ENCODE data around the gene KCNG3.
A peak's percentile ranks its signal among the peaks of the same experiment; 100 is the strongest.

The KCNG3 gene

GRCh38 chr2:42493468-42494354, at the start of gene KCNG3:
Gene KCNG3, minus strand, starts transcription at chr2:42493982. Its CDS starts 481 bp downstream, at chr2:42493501.
- DNase-seq (ENCODE audit: low spot score), result no peak

GRCh38 chr2:42542871-42543270, 49.1 kb upstream of the KCNG3 start:
- no peak for DNase-seq (ENCODE audit: low spot score)

GRCh38 chr2:42537493-42537892, 43.7 kb upstream of the KCNG3 start:
- no peak for DNase-seq (ENCODE audit: low spot score)

GRCh38 chr2:42532397-42532796, 38.6 kb upstream of the KCNG3 start:
- DNase-seq (ENCODE audit: low spot score), result no peak

GRCh38 chr2:42523341-42523740, 29.6 kb upstream of the KCNG3 start:
- DNase-seq (ENCODE audit: low spot score), result no peak

- no peak for DNase-seq (ENCODE audit: low spot score)
These were observed 28.3 kb upstream of the KCNG3 start for GRCh38 chr2:42522035-42522434.

GRCh38 chr2:42519624-42520023, 25.8 kb upstream of the KCNG3 start:
- DNase-seq (ENCODE audit: low spot score), result no peak

- DNase-seq (ENCODE audit: low spot score), result no peak
These were observed 22.7 kb upstream of the KCNG3 start for GRCh38 chr2:42516418-42516901.

- DNase-seq (ENCODE audit: low spot score), result no peak
These were observed 19.6 kb upstream of the KCNG3 start for GRCh38 chr2:42513252-42513918.

- DNase-seq (ENCODE audit: low spot score), result no peak
These were observed 16.9 kb upstream of the KCNG3 start for GRCh38 chr2:42510608-42511243.

- no peak for DNase-seq (ENCODE audit: low spot score)
These were observed 16.4 kb upstream of the KCNG3 start for GRCh38 chr2:42510191-42510590.

GRCh38 chr2:42504364-42505230, 10.8 kb upstream of the KCNG3 start:
- no peak for DNase-seq (ENCODE audit: low spot score)

- DNase-seq (ENCODE audit: low spot score), result no peak
These were observed 9.5 kb upstream of the KCNG3 start for GRCh38 chr2:42503291-42503690.

GRCh38 chr2:42498497-42498896, 4.7 kb upstream of the KCNG3 start:
- DNase-seq (ENCODE audit: low spot score), result no peak

GRCh38 chr2:42495611-42496010, 1.8 kb upstream of the KCNG3 start:
- DNase-seq (ENCODE audit: low spot score), result no peak

- no peak for DNase-seq (ENCODE audit: low spot score)
These were observed 1.4 kb upstream of the KCNG3 start for GRCh38 chr2:42495234-42495581.

- DNase-seq (ENCODE audit: low spot score), result peak; percentile 75
These were observed 812 bp upstream of the KCNG3 start for GRCh38 chr2:42494355-42495233.

- DNase-seq (ENCODE audit: low spot score), result no peak
These were observed 903 bp downstream of the KCNG3 start for GRCh38 chr2:42492691-42493467.

- no peak for DNase-seq (ENCODE audit: low spot score)
These were observed 5.5 kb downstream of the KCNG3 start for GRCh38 chr2:42488297-42488696.

All from kidney capillary endothelial cell (primary cell).